ENCODE results near the gene IGFBPL1.

GRCh38 chr9:38401994-38402393, 22.3 kb downstream of the IGFBPL1 start:
- no peak for TF ChIP-seq CTCF (IDR thresholded peaks at IDR 0.05 in 8 of 11, conservative IDR thresholded peaks at IDR 0.05 in 3 of 11)
- TF ChIP-seq POLR2A (IDR thresholded peaks at IDR 0.05) = no peak

Measured in spleen (tissue), 7 donors.